HepG2 (cell line): ENCODE results near the gene IFRD1.

Experiments used
- CBFB ChIP-seq: sonication (generic); formaldehyde crosslinking; IDR thresholded peaks from 2 replicates; pipeline ENCODE4 v1.4.0; 2020; ENCODE audit warnings: missing genetic modification reagents
- CHD2 ChIP-seq: IDR thresholded peaks from 2 replicates; pipeline ENCODE4 v1.6.1; 2011; ENCODE audit warnings: low read depth, low read length, improper control_type of control experiment
- CREB1 ChIP-seq, 2 experiments: fragments of 450-650 bp in 1 of 2; IDR thresholded peaks; 2 replicates each; pipeline ENCODE4 v1.6.1; 2016 to 2017; ENCODE audit warnings: control low read depth in 1 of 2, mild to moderate bottlenecking in 1 of 2, missing compliant biosample characterization in 1 of 2, missing genetic modification characterization in 1 of 2
- MYC ChIP-seq: sonication (generic); formaldehyde crosslinking; IDR thresholded peaks from 2 replicates; pipeline ENCODE4 v1.9.0; 2021; ENCODE audit warnings: missing genetic modification reagents, borderline replicate concordance
- POLR2A ChIP-seq, 2 experiments: IDR thresholded peaks; 2 replicates each; pipeline ENCODE4 v1.6.1; 2011; ENCODE audit warnings: low read depth in 2 of 2, low read length in 2 of 2, mild to moderate bottlenecking in 1 of 2, moderate library complexity in 1 of 2; ENCODE audit not compliant: insufficient read depth in 1 of 2
- TAF15 ChIP-seq: fragments of 200-400 bp; formaldehyde crosslinking; IDR thresholded peaks from one replicate; pipeline ENCODE4 v1.6.1; 2018; ENCODE audit warnings: mild to moderate bottlenecking, low read depth, low read length; ENCODE audit not compliant: poor library complexity, severe bottlenecking
- XRCC5 ChIP-seq: fragments of 200-400 bp; formaldehyde crosslinking; optimal IDR thresholded peaks from 2 replicates; pipeline ENCODE3; 2017; ENCODE audit warnings: mild to moderate bottlenecking, low read length
- ZBTB42 ChIP-seq: sonication (generic); formaldehyde crosslinking; IDR thresholded peaks from 2 replicates; pipeline ENCODE4 v1.5.0; 2020; ENCODE audit warnings: mild to moderate bottlenecking, missing genetic modification reagents
- ZNF10 ChIP-seq: sonication (generic); formaldehyde crosslinking; IDR thresholded peaks from 2 replicates; pipeline ENCODE4 v1.4.0; 2020; ENCODE audit warnings: mild to moderate bottlenecking, low read depth, missing genetic modification reagents, borderline replicate concordance
- ZNF335 ChIP-seq: sonication (generic); formaldehyde crosslinking; IDR thresholded peaks from 2 replicates; pipeline ENCODE4 v1.4.0; 2020; ENCODE audit warnings: missing genetic modification reagents
- TF ChIP-seq, protein P1 (sequence below): sonication (generic); formaldehyde crosslinking; IDR thresholded peaks from 2 replicates; pipeline ENCODE4 v1.8.1; 2023; ENCODE audit warnings: mild to moderate bottlenecking, moderate library complexity, missing genetic modification reagents
- TF ChIP-seq, protein P2 (sequence below): sonication (generic); formaldehyde crosslinking; IDR thresholded peaks from 2 replicates; pipeline ENCODE4 v1.4.0; 2020; ENCODE audit warnings: missing genetic modification reagents

DNA sequence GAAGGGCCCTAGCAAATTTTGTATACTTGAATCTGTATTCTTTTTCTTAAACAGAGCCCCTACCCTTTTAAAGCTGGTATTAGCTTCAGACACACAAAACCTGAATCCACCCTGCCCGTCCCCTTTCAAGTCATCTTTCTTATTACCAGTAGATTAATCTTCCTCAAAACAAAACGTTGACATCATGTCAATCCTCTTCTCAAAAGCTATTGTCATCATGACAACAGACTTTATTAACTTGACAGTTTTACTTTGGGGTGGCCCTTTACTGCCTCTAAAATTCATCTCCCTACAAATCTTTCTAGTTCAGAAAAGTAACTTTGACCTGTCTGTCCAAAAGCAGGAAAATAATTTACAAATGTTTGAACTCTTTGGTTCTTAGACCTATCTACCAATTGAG is 21.5 kb upstream of the IFRD1 start:
- TF ChIP-seq MYC (CRISPR knock-in tag) (no peak), TAF15 (no peak), ZNF10 (no peak), XRCC5 (no peak), ZBTB42 (CRISPR knock-in tag) (no peak), ZNF335 (CRISPR knock-in tag) (no peak), CREB1 (IDR thresholded peaks at IDR 0.05) (no peak), CREB1 (CRISPR knock-in tag; IDR thresholded peaks at IDR 0.05) (no peak), POLR2A (IDR thresholded peaks at IDR 0.05; ENCODE audit: insufficient read depth in 1 of 2, low read depth in 2 of 2, low read length in 2 of 2) (no peak), CHD2 (no peak), CBFB (CRISPR knock-in tag) (no peak)
- TF ChIP-seq, protein P1, sequence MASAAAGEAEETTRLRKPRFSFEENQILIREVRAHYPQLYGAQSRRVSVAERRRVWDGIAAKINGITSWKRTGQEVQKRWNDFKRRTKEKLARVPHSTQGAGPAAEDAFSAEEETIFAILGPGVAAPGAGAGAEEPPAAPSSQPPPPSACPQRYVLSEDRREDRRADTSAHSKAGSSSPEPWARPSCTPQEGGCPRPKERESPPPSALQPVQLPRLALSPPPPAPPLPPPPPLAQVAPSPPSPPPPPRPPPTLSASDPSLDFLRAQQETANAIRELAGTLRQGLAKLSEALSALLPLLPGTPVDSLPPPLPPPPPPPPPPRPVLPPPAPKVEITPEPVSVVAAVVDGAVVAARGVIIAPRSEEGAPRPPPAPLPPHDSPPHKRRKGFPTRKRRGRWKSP (CRISPR knock-in tag): no peak
- TF ChIP-seq, protein P2, sequence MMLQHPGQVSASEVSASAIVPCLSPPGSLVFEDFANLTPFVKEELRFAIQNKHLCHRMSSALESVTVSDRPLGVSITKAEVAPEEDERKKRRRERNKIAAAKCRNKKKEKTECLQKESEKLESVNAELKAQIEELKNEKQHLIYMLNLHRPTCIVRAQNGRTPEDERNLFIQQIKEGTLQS (CRISPR knock-in tag): no peak
